Activated CD4-positive, alpha-beta memory T cell treated with anti-CD3 and anti-CD28 coated beads for 36 hours (primary cell): ENCODE results near the gene U2SURP. TPM values are rescaled to one million over a fixed set of nuclear protein-coding genes. Genes with fewer than 3 reads are reported as not detected.

Experiments
- CTCF ChIA-PET: fragments of 350-600 bp; sonication (Branson Sonifier 250); formaldehyde crosslinking; loops from one replicate; lab custom pipeline; 2021; ENCODE audit warnings: antibody characterized with exemption, inconsistent platforms; lab: Charles Lee
- POLR2A ChIA-PET: fragments of 350-600 bp; sonication (Branson Sonifier 250); formaldehyde crosslinking; loops from one replicate; lab custom pipeline; 2021; ENCODE audit warnings: antibody characterized with exemption; lab: Charles Lee
- DNase-seq: peaks from one replicate; pipeline ENCODE4 v3.0.0-alpha.2; 2020
- H3K27ac Mint-ChIP-seq: one replicate; pipeline ENCODE4 v1.8.0; 2021; ENCODE audit warnings: mixed read lengths
- H3K27me3 Mint-ChIP-seq: one replicate; pipeline ENCODE4 v1.8.0; 2021; ENCODE audit warnings: mixed read lengths
- H3K36me3 Mint-ChIP-seq: one replicate; pipeline ENCODE4 v1.8.0; 2021; ENCODE audit warnings: mixed read lengths
- H3K4me1 Mint-ChIP-seq: one replicate; pipeline ENCODE4 v1.8.0; 2021; ENCODE audit warnings: low read depth, mixed read lengths
- H3K4me3 Mint-ChIP-seq: one replicate; pipeline ENCODE4 v1.8.0; 2021; ENCODE audit warnings: mild to moderate bottlenecking, mixed read lengths
- H3K9me3 Mint-ChIP-seq: one replicate; pipeline ENCODE4 v1.8.0; 2021; ENCODE audit warnings: mixed read lengths
- intact Hi-C: fragments of 100-400 bp; cut with micrococcal nuclease; formaldehyde crosslinking; loops from one replicate; pipeline ENCODE4 v1.15.1; 2023
- total RNA-seq, 2 experiments: library from RNA; stranded (reverse); gene quantifications; one replicate each; pipeline ENCODE4 v1.2.3, GENCODE V29; 2021

The U2SURP gene
- total RNA-seq, 2 experiments from 2014 or later, result 178 to 182 TPM

GRCh38 chr3:142965581-142965980, 35.8 kb upstream of the U2SURP start:
- no peak for DNase-seq
- CTCF ChIA-PET, result interaction anchor here (0.7 to 0.9 kb wide), 4 partner anchors 9 to 137 kb away, joined by 3 read pairs; no protein-coding TSS in a partner anchor
- Mint-ChIP-seq H3K9me3 (no peaks in the 10 kb centered on the region), H3K4me1 (peaks cover 7% of the 10 kb centered on the region), H3K36me3 (no peaks in the 10 kb centered on the region), H3K4me3 (no peak overlapping the region), H3K27ac (no peak overlapping the region), H3K27me3 (peaks cover 36% of the 10 kb centered on the region)
- POLR2A ChIA-PET, result no interaction called here
- intact Hi-C loops, result no loop called here

GRCh38 chr3:142966808-142967207, 34.6 kb upstream of the U2SURP start:
- no peak overlapping the region for H3K4me3 Mint-ChIP-seq
- H3K4me1 Mint-ChIP-seq, result peaks cover 7% of the 10 kb centered on the region
- H3K27me3 Mint-ChIP-seq, result peaks cover 29% of the 10 kb centered on the region
- intact Hi-C loops, result no loop called here
- no peak for DNase-seq
- no peaks in the 10 kb centered on the region for H3K9me3 Mint-ChIP-seq
- CTCF ChIA-PET, result no interaction called here
- no peaks in the 10 kb centered on the region for H3K36me3 Mint-ChIP-seq
- H3K27ac Mint-ChIP-seq, result no peak overlapping the region
- POLR2A ChIA-PET, result no interaction called here

- H3K9me3 Mint-ChIP-seq, result no peaks in the 10 kb centered on the region
- ChIA-PET CTCF (interaction anchor here (0.8 kb wide), 1 partner anchor 13 kb away, joined by 3 read pairs; no protein-coding TSS in a partner anchor), POLR2A (no interaction called here)
- no peaks in the 10 kb centered on the region for H3K36me3 Mint-ChIP-seq
- intact Hi-C loops, result no loop called here
- peaks cover 4% of the 10 kb centered on the region for H3K4me1 Mint-ChIP-seq
- no peak overlapping the region for H3K27ac Mint-ChIP-seq
- DNase-seq, result no peak
- no peak overlapping the region for H3K4me3 Mint-ChIP-seq
- peaks cover 21% of the 10 kb centered on the region for H3K27me3 Mint-ChIP-seq
Observed at GRCh38 chr3:142968319-142969025, 32.9 kb upstream of the U2SURP start.

GRCh38 chr3:142971431-142971830, 29.9 kb upstream of the U2SURP start:
- DNase-seq, result no peak
- Mint-ChIP-seq H3K4me1 (no peaks in the 10 kb centered on the region), H3K9me3 (no peaks in the 10 kb centered on the region), H3K27me3 (peaks cover 9% of the 10 kb centered on the region), H3K27ac (no peak overlapping the region), H3K36me3 (no peaks in the 10 kb centered on the region), H3K4me3 (no peak overlapping the region)
- POLR2A ChIA-PET, result interaction anchor here (0.7 kb wide), 1 partner anchor 27 kb away, joined by 3 read pairs; no protein-coding TSS in a partner anchor
- intact Hi-C loops, result no loop called here
- CTCF ChIA-PET, result no interaction called here

- no peak for DNase-seq
- no peaks in the 10 kb centered on the region for H3K4me1 Mint-ChIP-seq
- CTCF ChIA-PET, result no interaction called here
- H3K27me3 Mint-ChIP-seq, result peaks cover 10% of the 10 kb centered on the region
- no peak overlapping the region for H3K27ac Mint-ChIP-seq
- no peaks in the 10 kb centered on the region for H3K36me3 Mint-ChIP-seq
- intact Hi-C loops, result no loop called here
- POLR2A ChIA-PET, result no interaction called here
- no peaks in the 10 kb centered on the region for H3K9me3 Mint-ChIP-seq
- H3K4me3 Mint-ChIP-seq, result no peak overlapping the region
Observed at GRCh38 chr3:142972092-142972753, 29.1 kb upstream of the U2SURP start.

- Mint-ChIP-seq H3K27ac (no peak overlapping the region), H3K36me3 (no peaks in the 10 kb centered on the region), H3K4me1 (no peaks in the 10 kb centered on the region), H3K4me3 (no peak overlapping the region), H3K27me3 (peaks cover 10% of the 10 kb centered on the region), H3K9me3 (no peaks in the 10 kb centered on the region)
- intact Hi-C loops, result no loop called here
- CTCF ChIA-PET, result interaction anchor here (1.0 kb wide), 1 partner anchor 375 kb away, joined by 4 read pairs; no protein-coding TSS in a partner anchor
- no peak for DNase-seq
- POLR2A ChIA-PET, result no interaction called here
Observed at GRCh38 chr3:142973217-142974009, 28.0 kb upstream of the U2SURP start.

GRCh38 chr3:142975316-142975995, 25.9 kb upstream of the U2SURP start:
- DNase-seq, result no peak
- H3K9me3 Mint-ChIP-seq, result no peaks in the 10 kb centered on the region
- H3K27ac Mint-ChIP-seq, result no peak overlapping the region
- H3K36me3 Mint-ChIP-seq, result no peaks in the 10 kb centered on the region
- no peak overlapping the region for H3K4me3 Mint-ChIP-seq
- no peaks in the 10 kb centered on the region for H3K4me1 Mint-ChIP-seq
- POLR2A ChIA-PET, result no interaction called here
- intact Hi-C loops, result no loop called here
- peaks cover 13% of the 10 kb centered on the region for H3K27me3 Mint-ChIP-seq
- CTCF ChIA-PET, result interaction anchor here (0.6 to 1.2 kb wide), 4 partner anchors 10 to 92 kb away, joined by 3 read pairs; no protein-coding TSS in a partner anchor

- Mint-ChIP-seq H3K4me1 (no peaks in the 10 kb centered on the region), H3K27me3 (peaks cover 15% of the 10 kb centered on the region), H3K4me3 (no peak overlapping the region), H3K9me3 (no peaks in the 10 kb centered on the region), H3K36me3 (no peaks in the 10 kb centered on the region), H3K27ac (no peak overlapping the region)
- DNase-seq, result no peak
- intact Hi-C loops, result no loop called here
- ChIA-PET POLR2A (no interaction called here), CTCF (no interaction called here)
Observed at GRCh38 chr3:142976621-142977398, 24.6 kb upstream of the U2SURP start.

- no peak overlapping the region for H3K4me3 Mint-ChIP-seq
- H3K36me3 Mint-ChIP-seq, result no peaks in the 10 kb centered on the region
- H3K9me3 Mint-ChIP-seq, result no peaks in the 10 kb centered on the region
- ChIA-PET POLR2A (no interaction called here), CTCF (no interaction called here)
- H3K27ac Mint-ChIP-seq, result no peak overlapping the region
- intact Hi-C loops, result no loop called here
- no peaks in the 10 kb centered on the region for H3K4me1 Mint-ChIP-seq
- no peak for DNase-seq
- peaks cover 15% of the 10 kb centered on the region for H3K27me3 Mint-ChIP-seq
Observed at GRCh38 chr3:142977399-142977728, 24.0 kb upstream of the U2SURP start.

GRCh38 chr3:142981108-142981507, 20.3 kb upstream of the U2SURP start:
- H3K27me3 Mint-ChIP-seq, result peaks cover 11% of the 10 kb centered on the region
- H3K4me1 Mint-ChIP-seq, result no peaks in the 10 kb centered on the region
- DNase-seq, result no peak
- H3K27ac Mint-ChIP-seq, result no peak overlapping the region
- ChIA-PET CTCF (interaction anchor here (1.1 to 1.4 kb wide), 4 partner anchors 10 to 152 kb away, joined by 3 to 6 read pairs (median 4); no protein-coding TSS in a partner anchor), POLR2A (no interaction called here)
- no peaks in the 10 kb centered on the region for H3K9me3 Mint-ChIP-seq
- intact Hi-C loops, result no loop called here
- no peak overlapping the region for H3K4me3 Mint-ChIP-seq
- no peaks in the 10 kb centered on the region for H3K36me3 Mint-ChIP-seq

- no peaks in the 10 kb centered on the region for H3K36me3 Mint-ChIP-seq
- ChIA-PET POLR2A (no interaction called here), CTCF (interaction anchor here (1.1 to 3.4 kb wide), 6 partner anchors 9 to 153 kb away, joined by 3 to 22 read pairs (median 4); partner anchors contain the start of gene U2SURP)
- no peaks in the 10 kb centered on the region for H3K4me1 Mint-ChIP-seq
- H3K27ac Mint-ChIP-seq, result no peak overlapping the region
- peaks cover 9% of the 10 kb centered on the region for H3K27me3 Mint-ChIP-seq
- intact Hi-C loops, result no loop called here
- DNase-seq, result no peak
- H3K4me3 Mint-ChIP-seq, result no peak overlapping the region
- H3K9me3 Mint-ChIP-seq, result no peaks in the 10 kb centered on the region
Observed at GRCh38 chr3:142982038-142982773, 19.2 kb upstream of the U2SURP start.
